NCI-H1417 treated with DMSO at 0.1 percent for 48 hours (cell line): ENCODE measurements around the gene ICE1.
"Not testable (repeated sequence)": the region's sequence is repeated elsewhere in the genome, so short reads cannot be mapped to it uniquely, and the experiment has no call there.

Source experiments
- DNase-seq: peaks from one replicate; lab custom pipeline; 2025; lab: John Stamatoyannopoulos, UW

Gene ICE1, protein sequence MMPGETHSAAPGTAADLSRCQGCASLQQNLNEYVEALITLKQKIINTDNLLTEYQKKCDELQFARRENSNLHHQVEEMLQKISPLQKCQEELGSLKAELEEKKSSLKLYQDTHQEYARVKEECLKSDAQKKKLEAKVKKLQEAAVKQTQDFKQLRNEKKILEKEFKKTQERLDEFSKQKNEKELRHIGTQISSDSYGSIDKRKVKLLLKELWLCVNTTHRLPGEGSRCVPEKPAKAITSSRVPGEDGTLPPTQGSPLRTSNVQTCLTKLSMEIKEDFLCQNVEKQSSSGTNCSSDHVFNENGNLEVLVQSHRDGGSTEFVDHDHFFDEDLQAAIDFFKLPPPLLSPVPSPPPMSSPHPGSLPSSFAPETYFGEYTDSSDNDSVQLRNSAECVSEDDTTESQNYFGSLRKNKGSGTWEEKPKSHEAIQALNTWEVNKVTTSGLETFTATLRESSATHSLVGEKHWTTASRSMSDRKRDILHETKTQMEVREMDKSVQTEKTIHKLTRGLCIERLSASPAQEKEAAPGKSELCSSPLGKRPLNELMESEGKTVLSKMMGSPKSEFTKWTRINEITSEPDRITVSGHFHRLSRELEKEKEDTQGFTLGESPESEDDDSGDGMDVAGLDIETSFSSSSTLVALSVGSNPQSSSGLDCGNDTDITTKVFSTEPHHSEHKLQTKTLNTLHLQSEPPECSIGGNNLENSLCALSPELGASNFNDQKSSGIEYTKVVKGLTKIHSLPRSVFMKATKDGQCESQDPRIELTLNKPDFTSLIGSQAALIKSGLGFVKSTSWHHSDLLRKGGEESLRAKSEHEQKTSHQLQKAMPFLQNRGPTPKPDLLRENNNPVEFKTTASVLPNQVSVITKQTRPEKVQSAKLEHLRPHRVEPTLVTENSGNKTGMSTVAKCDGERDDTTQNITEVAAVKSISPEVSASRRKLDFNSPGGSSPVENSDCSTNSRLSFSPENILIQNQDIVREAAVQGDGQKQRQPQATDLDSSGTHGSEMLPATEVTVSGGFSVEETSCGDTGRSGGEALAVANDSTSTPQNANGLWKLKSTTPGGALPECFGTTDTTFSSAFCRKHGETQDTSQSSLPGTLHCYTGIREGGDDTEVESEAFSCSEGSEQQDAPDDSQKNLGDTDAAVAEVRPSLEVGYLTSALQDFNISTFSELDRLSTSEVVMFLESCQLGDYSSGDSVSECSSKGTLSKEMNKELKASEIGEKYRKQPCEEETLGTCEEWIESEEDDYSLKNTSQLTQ (N-terminal part only)

DNA sequence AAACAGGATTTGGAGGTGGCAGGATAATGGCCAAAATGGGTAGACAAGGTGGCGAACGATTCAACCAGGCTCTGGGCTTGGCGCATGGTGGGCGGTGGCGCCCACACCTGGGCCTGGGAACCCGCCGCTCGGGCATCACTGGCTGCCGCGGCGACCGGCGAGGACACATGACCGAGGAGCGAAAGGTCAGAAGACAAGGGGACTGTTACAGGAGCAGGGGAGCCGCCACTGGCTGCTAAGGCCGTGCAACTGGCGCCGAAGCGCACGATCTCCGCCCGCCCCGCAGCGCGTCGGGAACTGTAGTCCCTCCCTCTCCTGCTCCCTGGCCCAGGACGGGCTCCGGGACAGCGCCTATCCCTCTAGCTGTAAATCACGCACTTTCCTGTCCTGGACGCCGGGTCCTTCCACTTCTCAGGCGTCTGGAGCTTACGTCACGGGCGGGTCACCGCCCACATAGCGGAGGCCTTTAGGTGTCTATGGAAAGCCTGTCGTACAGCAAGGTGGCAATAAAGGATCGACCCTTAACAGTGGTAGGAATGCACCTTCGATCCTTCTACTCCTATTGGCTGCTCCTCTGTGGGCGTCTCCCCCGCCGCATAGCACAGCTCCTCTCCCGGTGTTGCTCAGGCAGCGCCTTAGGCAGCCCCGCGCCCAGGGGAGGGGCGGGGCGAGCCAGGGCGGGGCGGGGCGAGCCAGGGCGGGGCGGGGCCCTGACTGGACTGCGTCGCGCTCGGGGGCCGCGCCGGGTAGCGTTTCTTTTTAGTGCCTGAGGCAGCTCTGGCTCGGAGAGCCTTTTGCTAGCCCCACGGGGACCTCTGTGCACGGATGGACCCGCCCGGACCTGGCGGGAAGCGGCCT lies at the start of gene ICE1:
TSS of gene ICE1 (plus strand) at position 717 of the 858 bp plus-strand sequence. CDS start 239 bp downstream, outside the sequence.
- DNase-seq, result peak; percentile 98

DNA sequence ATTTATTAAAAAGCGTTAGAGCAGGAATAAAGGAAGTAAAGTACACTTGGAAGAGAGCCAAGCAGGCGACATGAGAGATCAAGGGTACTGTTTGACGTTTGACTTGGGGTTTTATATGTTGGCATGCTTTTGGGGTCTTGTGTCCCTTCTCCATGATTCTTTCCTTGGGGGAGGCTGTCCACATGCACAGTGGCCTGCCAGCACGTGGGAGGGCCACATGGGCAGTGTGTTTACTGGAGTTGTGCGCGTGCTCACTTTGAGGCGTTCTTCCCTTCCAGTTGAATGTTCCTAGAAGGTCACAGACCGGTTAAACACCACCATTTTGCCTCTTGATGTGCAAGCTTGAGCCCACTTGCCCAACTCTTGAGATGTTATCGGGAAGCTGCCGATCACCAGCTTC lies 49.5 kb upstream of the ICE1 start:
- no peak for DNase-seq

DNA sequence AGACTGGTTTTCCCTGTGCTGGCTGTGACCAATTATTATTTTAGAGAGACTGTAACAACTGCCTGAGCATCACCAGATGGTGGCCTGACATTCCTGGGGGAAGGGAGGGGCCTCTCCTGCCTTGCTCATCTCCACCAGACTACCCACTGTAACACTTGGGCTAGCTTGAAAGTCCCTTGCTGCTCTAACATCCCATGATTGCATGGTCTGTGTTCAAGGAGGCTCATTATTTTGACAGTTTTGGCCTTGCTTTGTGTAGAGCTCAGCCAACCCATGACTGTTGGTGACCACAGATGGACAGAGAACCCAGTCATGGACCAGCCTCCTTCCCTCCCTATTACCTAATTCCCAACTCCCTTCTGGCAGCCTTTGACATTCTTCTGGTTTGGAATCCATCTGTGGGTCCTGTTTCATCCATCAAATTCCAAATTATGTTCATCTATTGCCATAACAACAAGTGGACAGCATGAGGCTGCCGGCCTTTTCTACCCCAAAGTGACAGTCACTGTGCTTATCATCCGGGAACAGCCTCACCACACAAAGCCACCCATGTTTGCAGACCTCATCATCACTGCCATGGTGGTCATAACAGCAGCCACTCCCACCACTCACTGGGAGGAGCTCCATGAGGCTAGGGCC lies 49.0 kb upstream of the ICE1 start:
- no peak for DNase-seq

DNA sequence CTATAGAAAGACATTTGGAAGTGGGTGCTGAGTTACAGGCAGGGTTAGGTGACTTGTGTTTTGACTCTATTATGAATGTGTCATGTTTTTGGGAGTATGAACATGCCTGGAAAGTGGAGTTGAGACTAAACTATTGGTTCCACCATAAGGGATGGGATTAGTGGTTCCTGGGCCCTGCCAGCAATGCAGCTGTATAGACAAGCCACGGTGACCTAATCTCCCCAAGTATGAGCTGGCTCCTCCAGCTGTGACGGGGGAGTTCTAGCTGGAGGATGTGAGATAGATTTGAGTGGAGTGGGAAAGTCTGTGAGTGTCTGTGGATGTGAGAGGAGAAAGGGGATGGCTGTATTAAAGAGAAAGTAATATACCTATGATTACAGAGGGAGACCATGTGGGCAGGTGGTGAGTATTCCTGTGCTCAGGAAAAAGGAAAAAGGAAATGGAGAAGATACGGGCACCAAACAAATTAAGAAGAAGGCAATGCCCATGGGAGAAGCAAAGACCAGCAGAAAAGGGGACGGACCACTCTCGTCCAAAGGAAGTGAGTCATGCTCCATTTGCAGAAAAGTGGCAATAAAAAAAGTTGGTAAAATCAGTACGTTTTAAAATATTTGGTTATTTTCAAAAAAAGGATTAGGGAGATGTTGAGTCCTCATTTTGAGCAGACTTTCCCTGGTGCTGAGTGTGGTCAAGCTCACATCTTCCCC lies 48.3 kb upstream of the ICE1 start:
- DNase-seq, result no peak

DNA sequence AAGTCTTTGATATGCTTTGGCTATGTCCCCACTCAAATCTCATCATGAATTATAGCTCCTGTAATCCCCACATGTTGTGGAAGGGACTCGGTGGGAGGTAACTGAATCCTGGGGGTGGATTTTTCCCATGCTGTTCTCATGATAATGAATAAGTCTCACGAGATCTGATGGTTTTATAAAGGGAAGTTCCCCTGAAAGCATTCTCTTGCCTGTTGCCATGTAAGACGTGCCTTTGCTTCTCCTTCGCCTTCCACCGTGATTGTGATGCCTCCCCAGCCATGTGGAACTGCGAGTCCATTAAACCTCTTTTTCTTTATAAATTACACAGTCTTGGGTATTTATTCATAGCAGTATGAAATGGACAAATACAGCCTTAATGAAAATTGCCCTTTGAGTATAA lies 44.7 kb upstream of the ICE1 start:
- DNase-seq, result no peak

DNA sequence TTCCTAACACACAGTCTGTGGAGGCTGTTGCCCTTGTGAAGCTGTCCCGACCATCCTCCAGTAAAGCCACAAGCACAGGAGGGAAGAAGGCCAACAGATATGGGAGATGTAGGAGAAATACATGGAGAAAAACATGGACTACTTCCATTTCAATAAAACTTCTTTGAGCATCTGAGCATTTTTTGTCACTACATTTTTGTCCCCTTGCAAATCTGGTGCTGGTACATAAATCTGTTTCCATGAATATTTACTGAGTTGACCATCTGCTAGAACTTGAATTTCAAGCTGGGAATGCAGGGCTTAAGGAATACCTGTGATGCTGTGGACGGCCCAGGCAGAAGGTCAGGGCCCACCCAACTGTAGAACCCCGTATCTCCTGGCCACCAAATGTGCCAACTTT lies 43.9 kb upstream of the ICE1 start:
- no peak for DNase-seq

DNA sequence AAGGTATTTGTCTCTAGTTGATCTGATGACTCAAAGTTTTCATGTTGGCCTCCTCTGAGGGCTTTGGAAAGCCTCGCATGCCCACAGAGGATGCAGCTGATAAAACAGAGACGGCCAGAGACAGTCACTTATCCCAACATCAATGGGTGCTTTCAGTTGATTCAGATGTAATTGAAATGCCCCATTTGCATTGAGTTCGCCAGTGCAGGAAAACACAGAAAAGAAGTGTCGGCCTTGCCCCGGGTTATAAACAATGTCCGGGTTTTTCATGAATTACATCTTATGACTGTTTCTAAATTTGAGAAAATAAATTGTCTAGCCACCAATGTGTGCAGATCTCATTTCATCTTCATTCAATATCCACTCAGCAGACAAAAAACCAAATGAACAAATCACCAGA lies 42.2 kb upstream of the ICE1 start:
- DNase-seq, result no peak

DNA sequence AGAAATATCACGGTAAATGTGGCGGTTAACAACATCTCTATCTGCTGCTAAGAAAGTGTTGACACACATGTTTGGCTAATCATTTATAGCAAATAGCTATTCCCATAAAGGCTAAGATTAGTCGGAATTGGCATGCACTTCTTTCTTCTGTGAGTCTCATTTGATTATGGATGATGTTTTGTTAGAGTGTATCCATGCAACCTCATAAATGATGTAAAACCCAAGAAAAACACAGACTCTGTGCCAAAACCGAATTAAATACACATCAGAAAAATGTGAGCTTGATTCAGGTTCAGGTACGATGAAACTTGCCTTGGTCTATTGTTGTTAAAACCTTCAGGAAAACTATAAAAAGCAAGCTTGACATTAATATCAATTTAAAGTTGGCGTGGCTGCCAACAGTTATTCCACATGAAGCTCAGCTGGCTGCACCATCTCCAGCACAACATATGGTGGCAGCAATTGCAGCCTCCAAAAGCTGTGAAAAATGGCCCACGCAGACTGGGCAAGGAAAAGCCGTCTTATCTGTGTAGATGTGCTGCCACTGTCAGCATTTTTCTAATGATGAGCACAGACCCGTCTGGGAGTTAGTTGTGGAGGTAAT lies 41.1 kb upstream of the ICE1 start:
- DNase-seq, result no peak

DNA sequence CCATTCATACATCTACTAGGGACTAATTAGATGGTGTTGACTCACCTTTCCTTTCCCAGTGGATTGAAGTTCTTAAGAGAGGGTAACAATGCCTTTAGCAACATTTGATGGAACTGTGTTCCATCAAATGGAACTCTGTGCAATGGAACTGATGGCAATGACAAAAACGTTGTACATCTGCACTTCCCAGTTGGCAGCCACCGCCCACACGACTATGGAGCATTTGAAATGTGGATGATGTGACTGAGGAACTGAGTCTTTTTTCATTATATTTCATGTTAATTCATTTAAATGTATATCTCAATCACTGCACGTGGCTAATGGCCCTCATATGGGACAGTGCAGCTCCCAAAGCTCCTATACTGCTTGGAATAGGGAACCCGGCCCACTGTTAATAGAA lies 39.0 kb upstream of the ICE1 start:
- DNase-seq, result no peak

DNA sequence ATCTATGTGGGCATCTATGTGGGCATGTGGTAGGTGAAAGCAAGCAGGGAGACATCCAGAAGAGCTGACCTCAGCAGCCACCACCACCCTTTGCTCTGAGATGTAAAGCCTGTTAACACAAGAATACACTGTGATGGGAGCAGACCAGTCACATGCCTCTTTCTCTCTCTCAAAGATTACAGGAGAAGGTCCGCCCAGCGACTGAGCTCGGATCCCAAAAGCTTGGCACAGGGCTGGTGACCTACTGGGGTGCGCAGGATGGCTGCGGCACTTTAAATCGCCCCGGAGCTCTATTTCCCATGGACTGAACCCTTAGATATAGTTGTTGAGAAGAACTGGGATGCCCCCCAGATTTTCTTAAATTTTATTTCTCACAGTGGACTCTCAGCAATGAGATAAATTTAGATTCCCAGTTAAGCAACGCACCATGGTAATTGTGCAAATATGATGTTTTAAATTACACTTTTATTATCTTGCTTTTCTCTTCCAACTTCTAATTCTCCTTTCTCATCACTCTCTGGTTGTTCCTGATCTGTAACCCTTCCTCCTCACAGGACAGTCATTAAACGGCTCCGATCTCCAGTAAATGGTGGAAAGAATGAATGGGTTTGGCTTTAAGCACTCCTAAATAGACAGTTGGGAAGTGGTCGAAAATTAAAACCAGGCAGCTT lies 37.7 kb upstream of the ICE1 start:
- DNase-seq, result no peak

DNA sequence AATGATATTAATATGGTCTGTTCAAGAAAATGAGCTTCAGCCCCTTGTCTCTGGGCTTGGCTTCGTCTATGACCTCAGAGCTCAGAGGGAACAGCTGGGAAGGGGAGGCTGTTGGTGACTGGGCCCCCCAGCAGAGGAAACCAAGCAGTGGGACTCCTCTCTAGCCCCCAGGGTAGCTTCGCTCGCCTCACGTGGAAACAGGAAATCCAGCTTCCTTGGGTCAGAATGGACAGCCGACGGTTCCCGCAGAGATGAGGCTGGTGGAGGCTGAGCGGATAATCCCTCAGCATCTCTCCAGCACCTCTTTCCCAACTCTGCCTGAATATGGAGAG lies 37.2 kb upstream of the ICE1 start:
- no peak for DNase-seq

DNA sequence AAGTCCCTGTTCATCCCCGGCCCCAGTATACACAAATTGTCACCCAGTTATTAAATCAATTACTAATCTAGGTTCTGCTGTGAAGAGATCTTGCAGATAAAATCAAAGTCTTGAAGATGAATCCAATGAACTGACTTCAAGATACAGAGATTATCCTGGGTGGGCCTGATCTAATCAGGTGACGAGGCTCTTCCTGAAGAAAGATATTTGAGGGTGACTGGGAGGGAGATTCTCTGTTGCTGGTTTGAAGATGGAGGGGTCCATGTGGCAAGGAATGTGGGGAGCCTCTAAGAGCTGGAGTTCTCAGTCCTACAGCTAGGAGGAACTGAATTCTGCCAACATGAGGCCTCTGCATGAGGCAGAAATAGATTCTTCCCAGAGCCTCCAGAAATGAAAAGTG lies 36.1 kb upstream of the ICE1 start:
- DNase-seq, result no peak

DNA sequence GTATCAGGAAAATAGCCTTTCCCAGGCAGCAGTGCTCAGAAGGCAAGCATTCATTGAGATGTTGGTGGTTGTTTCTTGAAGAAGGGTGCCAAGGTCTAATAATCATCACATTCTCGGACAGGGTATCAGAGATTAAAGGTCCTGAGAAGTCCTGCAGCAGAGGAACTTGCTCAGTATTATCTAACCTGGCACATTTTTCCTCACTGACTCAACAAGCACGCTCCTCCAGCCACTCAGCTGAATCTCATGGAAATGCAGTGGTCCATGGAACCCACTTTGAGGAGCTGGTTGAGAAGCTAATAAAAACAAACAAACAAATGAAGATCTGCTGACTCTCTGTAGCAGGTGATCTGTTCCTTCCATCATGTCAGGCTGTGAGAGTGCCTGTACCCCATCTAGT lies 35.3 kb upstream of the ICE1 start:
- DNase-seq, result no peak

DNA sequence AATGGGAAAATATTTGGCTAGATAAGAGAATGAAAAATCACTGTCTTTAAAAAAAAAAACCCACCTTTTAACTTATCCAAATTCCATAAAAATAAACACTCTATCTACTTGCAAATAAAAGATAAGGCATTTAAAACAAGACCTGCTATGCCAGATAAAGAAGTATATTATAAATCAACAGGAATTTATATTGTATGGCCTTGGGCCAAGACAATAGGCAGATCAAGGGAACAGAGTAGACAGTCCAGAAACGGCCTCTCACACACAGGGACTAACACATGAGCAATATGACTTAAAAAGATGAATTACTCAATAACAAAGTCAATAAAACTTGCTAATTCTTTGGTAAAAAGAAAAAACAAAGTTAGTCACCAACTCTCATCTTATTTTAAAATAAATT lies 34.7 kb upstream of the ICE1 start:
- DNase-seq, result no peak

DNA sequence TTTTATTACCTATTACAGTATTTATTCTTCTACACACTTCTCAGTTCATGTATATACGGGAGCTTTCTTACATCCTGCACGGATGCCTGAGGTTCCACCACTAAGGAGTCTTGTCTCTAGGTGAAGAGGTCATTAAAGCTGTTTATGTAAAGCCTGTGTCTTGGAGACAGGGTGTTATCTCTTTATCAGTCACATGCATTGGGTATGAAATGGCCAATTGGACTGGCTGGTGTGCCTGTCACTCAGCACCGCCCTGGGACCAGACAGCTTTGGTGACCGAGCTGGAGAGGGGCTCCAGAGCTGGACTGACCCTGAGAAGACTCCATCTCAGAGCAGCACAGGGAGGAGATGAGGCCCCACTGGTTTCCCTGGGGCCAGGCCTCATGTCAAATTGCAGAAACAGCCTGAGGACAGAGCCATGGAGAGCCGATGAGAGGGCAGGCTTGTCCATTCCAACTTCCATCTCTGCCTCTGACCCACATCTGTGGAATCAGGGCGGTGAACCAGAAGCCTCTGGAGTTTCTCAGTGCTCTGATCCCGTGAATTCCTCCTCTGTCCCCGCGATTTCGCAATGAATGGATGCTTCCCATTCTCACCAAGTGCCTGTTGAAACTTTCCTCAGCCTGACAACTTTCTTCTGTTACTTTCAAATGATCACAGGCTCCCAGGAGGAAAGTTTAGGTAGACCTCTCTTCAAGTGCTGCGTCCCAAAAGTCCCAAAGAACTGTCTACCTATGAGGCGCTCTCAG lies 32.2 kb upstream of the ICE1 start:
- DNase-seq, result not testable (repeated sequence)

DNA sequence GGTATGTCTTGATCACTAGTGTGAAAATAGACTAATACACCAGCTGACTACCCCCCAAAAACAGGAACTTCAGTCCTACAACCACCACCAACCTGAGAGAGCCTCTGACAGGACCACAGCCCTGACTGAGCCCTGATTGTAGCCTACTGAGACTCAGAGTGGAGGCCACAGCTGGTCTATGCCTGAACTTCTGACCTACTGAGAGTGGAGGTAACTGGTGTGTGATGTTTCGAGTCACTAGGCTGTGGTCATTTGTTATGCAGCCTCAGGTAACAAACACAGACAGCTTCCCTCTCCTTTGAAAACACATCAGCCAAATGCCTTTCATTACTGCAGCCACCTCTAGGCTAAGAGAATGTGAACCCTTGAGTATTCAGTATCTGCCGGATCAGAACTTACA lies 30.0 kb upstream of the ICE1 start:
- DNase-seq, result not testable (repeated sequence)

DNA sequence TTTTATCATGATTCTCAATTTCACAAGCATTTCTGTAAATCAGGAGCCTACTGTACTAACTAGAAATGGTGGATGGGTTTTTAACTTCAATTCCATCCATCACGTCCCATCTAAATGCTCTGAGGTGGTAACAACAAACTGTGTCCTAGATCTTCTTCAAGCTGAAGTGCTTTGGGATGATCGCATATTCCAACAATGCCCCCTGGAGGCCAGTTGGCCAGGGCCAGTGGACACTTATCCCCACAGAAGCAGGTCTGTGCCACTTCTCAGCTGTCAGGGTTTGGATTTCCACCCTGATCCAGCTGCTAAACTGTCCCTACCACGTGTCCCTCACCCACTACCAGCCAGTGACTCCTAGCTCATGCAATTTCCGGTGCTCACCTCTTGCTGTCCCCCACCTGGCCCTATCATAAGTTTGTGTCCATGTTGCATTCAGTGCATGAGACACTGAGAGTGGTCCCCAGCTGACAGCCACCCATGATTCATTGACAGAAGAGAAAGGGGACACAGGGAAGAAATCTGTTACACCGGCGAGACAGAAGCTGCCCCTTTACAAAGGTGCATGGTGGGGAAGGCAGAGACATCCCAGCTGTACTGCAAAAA lies 28.0 kb upstream of the ICE1 start:
- DNase-seq, result not testable (repeated sequence)

DNA sequence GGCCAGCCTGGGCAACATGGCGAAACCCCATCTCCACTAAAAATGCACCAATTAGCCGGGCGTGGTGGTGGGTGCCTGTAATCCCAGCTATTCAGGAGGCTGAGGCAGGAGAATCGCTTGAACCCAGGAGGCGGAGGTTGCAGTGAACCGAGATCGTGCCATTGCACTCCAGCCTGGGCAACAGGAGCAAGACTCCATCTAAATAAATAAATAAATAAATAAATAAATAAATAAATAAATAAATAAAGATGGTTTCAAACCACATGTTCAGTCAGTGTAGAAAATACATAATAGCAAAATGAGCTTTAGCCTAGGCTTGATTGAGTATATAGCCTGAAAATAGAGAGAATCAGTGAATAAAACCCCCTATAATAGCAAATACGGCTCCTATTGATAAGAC lies 27.4 kb upstream of the ICE1 start:
- not testable (repeated sequence) for DNase-seq
